OCI-LY7 (cell line): ENCODE results near the gene KRT39. TPM values are rescaled to one million over a fixed set of nuclear protein-coding genes. Genes with fewer than 3 reads are reported as not detected.
"Not testable (repeated sequence)": the region's sequence is repeated elsewhere in the genome, so short reads cannot be mapped to it uniquely, and the experiment has no call there.

ENCODE experiments used
- BruUV-seq: library from RNA; stranded (reverse); fragments of 400-500 nt; replicated peaks from 2 replicates; lab custom pipeline; 2021; lab: Mats Ljungman, UMichigan
- CTCF ChIA-PET: fragments of 300-600 bp; sonication (Branson Sonifier 250); formaldehyde crosslinking; loops from one replicate; lab custom pipeline; 2022; ENCODE audit warnings: antibody characterized with exemption; ENCODE audit not compliant: unreplicated experiment; lab: Charles Lee
- POLR2A ChIA-PET: fragments of 300-600 bp; sonication (Branson Sonifier 250); formaldehyde crosslinking; loops from one replicate; lab custom pipeline; 2022; ENCODE audit warnings: antibody characterized with exemption; lab: Charles Lee
- DNase-seq: peaks from one replicate; pipeline ENCODE4 v3.0.0-alpha.2; 2015; ENCODE audit warnings: low spot score
- H2AFZ ChIP-seq: fragments of 200-600 bp; sonication (generic), shearing (Covaris generic); 2 replicates; pipeline ENCODE4 v1.6.1; 2014; ENCODE audit warnings: mild to moderate bottlenecking, antibody characterized with exemption, low read length, moderate library complexity
- H3K27ac ChIP-seq: fragments of 200-600 bp; sonication (generic); 2 replicates; pipeline ENCODE4 v1.5.1; 2014; ENCODE audit warnings: mixed run types, low read depth, mild to moderate bottlenecking, moderate library complexity, low read length, inconsistent platforms; ENCODE audit not compliant: poor library complexity, severe bottlenecking
- H3K36me3 ChIP-seq: fragments of 200-600 bp; sonication (generic); 2 replicates; pipeline ENCODE4 v1.6.1; 2014; ENCODE audit warnings: mild to moderate bottlenecking, antibody characterized with exemption, low read length, moderate library complexity, mixed read lengths; ENCODE audit not compliant: insufficient read depth
- H3K4me1 ChIP-seq: fragments of 200-600 bp; sonication (generic); 2 replicates; pipeline ENCODE4 v1.5.1; 2014; ENCODE audit warnings: mild to moderate bottlenecking, low read length; ENCODE audit not compliant: insufficient read depth, poor library complexity, severe bottlenecking
- H3K4me2 ChIP-seq: fragments of 200-600 bp; sonication (generic); 2 replicates; pipeline ENCODE4 v1.6.1; 2014; ENCODE audit warnings: mild to moderate bottlenecking, low read length
- H3K4me3 ChIP-seq: fragments of 200-600 bp; sonication (generic); 2 replicates; pipeline ENCODE4 v1.5.1; 2014; ENCODE audit warnings: mild to moderate bottlenecking, low read depth, low read length; ENCODE audit not compliant: poor library complexity, severe bottlenecking
- H3K79me2 ChIP-seq: fragments of 200-600 bp; sonication (generic); 2 replicates; pipeline ENCODE4 v1.6.1; 2016; ENCODE audit warnings: low read depth, mild to moderate bottlenecking, low read length, moderate library complexity, mixed read lengths; ENCODE audit not compliant: insufficient read depth
- H3K9me2 ChIP-seq: fragments of 200-600 bp; sonication (generic); 2 replicates; pipeline ENCODE4 v1.6.1; 2016; ENCODE audit warnings: mild to moderate bottlenecking, low read length, mixed read lengths; ENCODE audit not compliant: insufficient read depth
- H3K9me3 ChIP-seq: fragments of 200-600 bp; sonication (generic); 2 replicates; pipeline ENCODE4 v1.6.1; 2014; ENCODE audit warnings: mild to moderate bottlenecking, mixed run types, low read length, mixed read lengths
- H4K20me1 ChIP-seq: fragments of 200-600 bp; sonication (generic); 2 replicates; pipeline ENCODE4 v1.6.1; 2014; ENCODE audit warnings: mild to moderate bottlenecking, antibody characterized with exemption, low read length, moderate library complexity, mixed read lengths; ENCODE audit not compliant: insufficient read depth
- CTCF ChIP-seq: fragments of 200-600 bp; sonication (generic); conservative IDR thresholded peaks from 2 replicates; pipeline ENCODE4 v1.5.1; 2014; ENCODE audit warnings: mild to moderate bottlenecking, antibody characterized with exemption, low read length, moderate library complexity, mixed read lengths
- EZH2phosphoT487 ChIP-seq: fragments of 200-600 bp; sonication (generic); IDR thresholded peaks from 2 replicates; pipeline ENCODE4 v1.6.1; 2018; ENCODE audit warnings: low read depth, borderline replicate concordance, mild to moderate bottlenecking, mixed run types, antibody characterized with exemption, low read length, moderate library complexity, mixed read lengths
- intact Hi-C: fragments of 100-400 bp; cut with micrococcal nuclease; formaldehyde crosslinking; loops from one replicate; pipeline ENCODE4 v1.10.0; 2022; ENCODE audit not compliant: unreplicated experiment
- total RNA-seq, 2 experiments: library from RNA; depleted of rRNA in 1 of 2; stranded (reverse); fragments of >200 nt in 1 of 2; shearing (Covaris generic) in 1 of 2; gene quantifications; 2 replicates each; pipeline ENCODE4 v1.2.3, GENCODE V29; 2014 to 2022

The KRT39 gene
- total RNA-seq, 2 experiments from 2014 or later: not detected

GRCh38 chr17:41001795-41002194 lies 35.0 kb upstream of the KRT39 start:
- TF ChIP-seq EZH2phosphoT487 (no peak), CTCF (no peak)
- Histone ChIP-seq H3K36me3 (no peaks in the 10 kb centered on the region), H3K9me3 (no peaks in the 10 kb centered on the region), H4K20me1 (no peaks in the 10 kb centered on the region), H3K4me2 (no peak overlapping the region), H3K27ac (no peak overlapping the region), H3K4me1 (no peaks in the 10 kb centered on the region), H2AFZ (no peak overlapping the region), H3K4me3 (no peak overlapping the region), H3K9me2 (no peaks in the 10 kb centered on the region), H3K79me2 (no peaks in the 10 kb centered on the region)
- CTCF ChIA-PET: no interaction called here
- BruUV-seq: no TSS peak
- DNase-seq: no peak
- POLR2A ChIA-PET: no interaction called here
- intact Hi-C loops: no loop called here

- H3K9me2 ChIP-seq, CTCF ChIA-PET, H3K27ac ChIP-seq, intact Hi-C loops, H3K36me3 ChIP-seq, BruUV-seq, H3K4me1 ChIP-seq, H3K4me2 ChIP-seq, DNase-seq, H3K9me3 ChIP-seq, H3K79me2 ChIP-seq, H4K20me1 ChIP-seq, H3K4me3 ChIP-seq, POLR2A ChIA-PET, H2AFZ ChIP-seq: not testable (repeated sequence)
Observed at GRCh38 chr17:40999563-40999962, 32.8 kb upstream of the KRT39 start, which contains the start of gene KRTAP3-2. Gene KRTAP3-2 (minus strand): TSS chr17:40999906. CDS start chr17:40999853, 53 bp downstream.

GRCh38 chr17:40997361-40997760 lies 30.6 kb upstream of the KRT39 start:
- Histone ChIP-seq H4K20me1 (no peaks in the 10 kb centered on the region), H3K9me2 (no peaks in the 10 kb centered on the region), H3K4me2 (no peak overlapping the region), H3K9me3 (no peaks in the 10 kb centered on the region), H3K4me1 (no peaks in the 10 kb centered on the region), H2AFZ (no peak overlapping the region), H3K4me3 (no peak overlapping the region), H3K79me2 (no peaks in the 10 kb centered on the region), H3K27ac (no peak overlapping the region), H3K36me3 (no peaks in the 10 kb centered on the region)
- POLR2A ChIA-PET: no interaction called here
- intact Hi-C loops: no loop called here
- no peak for TF ChIP-seq CTCF
- no peak for TF ChIP-seq EZH2phosphoT487
- BruUV-seq: no TSS peak
- DNase-seq: no peak
- CTCF ChIA-PET: no interaction called here
